NCI-H2227 (cell line): ENCODE data around the gene TMPRSS4.
"Not testable (repeated sequence)": the region's sequence is repeated elsewhere in the genome, so short reads cannot be mapped to it uniquely, and the experiment has no call there.

Source experiments
- DNase-seq: peaks from one replicate; lab custom pipeline; 2025; ENCODE audit not compliant: unreplicated experiment; lab: John Stamatoyannopoulos, UW

TMPRSS4 gene

DNA sequence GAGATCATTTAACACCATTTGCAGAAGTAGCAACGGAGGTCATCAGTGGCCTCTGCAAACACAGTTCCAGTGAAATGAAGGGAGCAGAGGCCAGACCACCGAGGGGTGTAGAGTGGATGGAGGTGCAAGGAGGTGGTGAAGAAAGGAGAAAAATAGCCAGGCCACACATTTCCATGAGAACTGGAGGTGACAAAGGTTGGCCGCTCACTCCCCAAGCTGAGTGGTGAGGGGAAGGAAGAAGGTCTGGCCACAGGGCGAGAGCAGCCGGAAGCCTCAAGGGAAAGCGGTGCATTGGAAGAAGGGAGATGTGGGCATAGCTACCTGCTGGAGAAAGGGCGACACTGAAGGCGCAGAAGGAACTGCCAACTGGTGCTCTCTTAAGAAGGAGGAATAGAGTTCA is 20.1 kb upstream of the TMPRSS4 start:
- DNase-seq = no peak

GRCh38 chr11:118057251-118058145 is 19.4 kb upstream of the TMPRSS4 start:
- DNase-seq = no peak

DNA sequence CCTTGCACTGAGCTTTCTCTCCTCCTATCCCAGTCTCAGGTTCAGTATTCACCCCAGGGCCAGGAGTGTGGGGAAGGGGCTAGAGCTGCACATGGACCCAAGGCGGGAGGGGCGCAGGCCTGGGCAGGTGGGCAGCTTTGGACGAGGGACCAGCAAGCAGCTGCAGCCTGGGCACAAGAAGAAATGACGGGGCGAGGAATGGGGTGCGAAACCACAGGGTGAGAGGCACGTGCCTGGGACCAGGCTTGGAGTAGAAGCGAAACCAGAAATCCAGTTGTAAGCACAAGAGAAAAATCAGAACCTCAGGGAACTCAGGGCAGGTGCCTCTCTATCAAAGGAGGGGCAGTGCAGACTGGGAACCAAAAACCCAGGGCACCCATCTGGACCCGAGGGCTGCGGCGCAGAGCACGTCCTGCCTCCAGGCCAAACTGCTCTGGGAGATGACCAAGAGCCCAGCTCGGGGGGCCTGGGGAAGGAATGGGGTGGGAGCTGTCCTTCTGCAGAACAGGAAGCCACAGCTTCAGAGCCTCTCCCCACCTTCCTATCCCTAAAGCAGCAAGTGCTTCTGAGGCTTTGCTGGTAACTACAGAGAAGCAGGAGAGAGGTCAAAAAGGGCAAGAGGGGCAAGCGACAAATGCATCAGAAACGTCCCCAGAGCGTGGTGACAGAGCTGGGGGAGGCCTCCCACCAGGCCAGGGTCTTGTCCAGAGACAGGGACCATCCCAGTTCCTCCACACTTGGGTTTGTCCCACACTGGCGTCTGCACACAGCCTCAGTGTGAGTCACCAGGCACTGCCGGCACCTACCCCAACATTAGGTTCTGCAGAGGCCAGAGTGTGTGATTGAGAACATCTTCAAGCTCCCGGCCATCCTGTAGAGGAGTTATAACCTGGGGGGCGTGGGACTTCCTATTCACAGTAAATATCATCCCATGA is 18.3 kb upstream of the TMPRSS4 start:
- no peak for DNase-seq

GRCh38 chr11:118059246-118059940 is 17.5 kb upstream of the TMPRSS4 start:
- DNase-seq = no peak

DNA sequence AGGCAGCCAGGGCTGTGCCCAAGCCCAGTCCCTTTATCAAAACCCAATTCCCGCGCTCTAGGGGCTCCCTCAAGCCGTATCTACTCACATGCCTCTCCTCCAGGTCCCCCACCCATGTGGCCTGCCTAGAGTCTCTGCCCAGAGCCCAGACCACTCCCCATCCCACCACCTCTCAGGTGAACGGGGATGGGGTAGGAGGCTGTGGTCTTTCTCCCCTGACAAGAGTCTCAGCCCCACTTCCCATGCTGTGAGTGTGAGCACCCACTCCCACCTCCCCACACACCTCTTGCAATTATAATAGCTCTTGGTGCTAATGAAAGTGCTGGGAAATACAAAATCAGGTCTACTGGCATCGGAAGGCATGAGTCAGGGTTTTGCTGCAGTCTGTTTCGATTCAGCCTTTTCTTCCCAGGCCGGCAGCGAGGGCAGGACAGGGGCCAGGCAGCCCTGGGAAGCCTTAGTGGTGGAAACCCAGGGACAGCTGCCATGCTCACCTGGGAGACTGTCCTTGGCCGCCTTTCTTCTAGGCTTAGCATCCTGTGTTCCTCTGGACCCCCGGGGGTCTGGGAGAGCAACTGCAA is 16.7 kb upstream of the TMPRSS4 start:
- DNase-seq = no peak

GRCh38 chr11:118060869-118061268 is 16.0 kb upstream of the TMPRSS4 start:
- no peak for DNase-seq

DNA sequence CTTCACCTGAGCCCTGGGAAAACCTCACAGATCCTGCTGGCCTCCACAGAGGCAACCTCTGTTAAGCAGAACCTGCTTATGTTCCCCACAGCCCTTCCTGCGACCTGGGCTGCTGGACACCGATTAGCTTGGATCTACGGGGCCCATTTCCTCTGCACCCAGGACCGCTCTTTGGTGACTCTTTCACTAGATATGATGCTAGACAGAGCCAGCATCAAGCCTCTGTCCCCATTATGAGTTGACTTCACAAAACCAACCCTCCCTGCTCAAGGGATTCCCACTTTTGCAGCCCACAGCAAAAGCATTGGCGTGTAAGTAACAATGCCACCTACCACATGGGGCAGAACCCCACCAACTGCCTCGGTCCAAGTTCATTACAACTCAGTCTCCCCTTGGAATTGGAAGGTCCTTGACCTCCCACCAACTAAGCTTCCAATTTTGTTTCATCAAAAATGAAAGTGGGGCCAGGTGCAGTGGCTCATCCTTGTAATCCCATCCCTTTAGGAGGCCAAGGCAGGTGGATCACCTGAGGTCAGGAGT is 15.2 kb upstream of the TMPRSS4 start:
- no peak for DNase-seq

- not testable (repeated sequence) for DNase-seq
These were observed 14.7 kb upstream of the TMPRSS4 start for GRCh38 chr11:118062181-118062580.

GRCh38 chr11:118062631-118063030 is 14.2 kb upstream of the TMPRSS4 start:
- not testable (repeated sequence) for DNase-seq

DNA sequence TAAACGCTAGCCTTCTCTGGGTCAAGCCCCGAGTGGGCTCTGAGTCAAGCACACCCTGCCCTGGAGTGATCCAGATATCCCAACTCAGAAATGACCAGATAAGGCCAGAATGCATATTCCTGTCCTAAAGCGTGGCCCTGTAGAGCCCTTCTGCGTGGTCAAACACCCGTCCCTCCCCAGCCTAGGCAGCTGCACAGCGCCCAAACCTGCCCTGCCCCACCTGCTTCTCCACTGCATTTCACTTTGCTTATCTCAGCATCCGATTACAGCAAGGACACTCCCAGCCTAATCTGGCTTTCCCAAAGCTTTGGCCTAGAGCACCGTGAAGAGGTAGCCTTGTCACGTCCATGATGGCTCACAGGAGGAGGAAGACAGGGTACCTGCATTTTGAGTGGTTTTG is 11.9 kb upstream of the TMPRSS4 start:
- DNase-seq = no peak

DNA sequence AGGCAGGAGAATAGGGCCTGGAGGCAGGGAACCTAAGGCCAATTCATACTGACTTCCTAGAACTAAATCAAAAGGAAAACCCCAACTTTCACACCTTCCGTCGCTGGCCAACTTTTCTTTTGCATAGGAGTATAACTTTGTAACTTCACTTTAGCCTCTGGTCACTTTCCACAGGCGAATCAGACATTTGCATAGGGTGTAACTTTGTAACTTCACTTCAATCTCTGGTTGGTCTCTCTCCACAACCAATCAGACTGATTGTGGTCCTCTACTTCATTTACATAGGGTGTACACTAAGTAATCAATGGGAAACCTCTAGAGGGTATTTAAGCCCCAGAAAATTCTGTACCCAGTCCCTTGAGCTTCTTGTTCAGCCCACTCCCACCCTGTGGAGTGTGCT is 11.5 kb upstream of the TMPRSS4 start:
- DNase-seq = no peak

GRCh38 chr11:118067006-118067405 is 9.9 kb upstream of the TMPRSS4 start:
- no peak for DNase-seq

DNA sequence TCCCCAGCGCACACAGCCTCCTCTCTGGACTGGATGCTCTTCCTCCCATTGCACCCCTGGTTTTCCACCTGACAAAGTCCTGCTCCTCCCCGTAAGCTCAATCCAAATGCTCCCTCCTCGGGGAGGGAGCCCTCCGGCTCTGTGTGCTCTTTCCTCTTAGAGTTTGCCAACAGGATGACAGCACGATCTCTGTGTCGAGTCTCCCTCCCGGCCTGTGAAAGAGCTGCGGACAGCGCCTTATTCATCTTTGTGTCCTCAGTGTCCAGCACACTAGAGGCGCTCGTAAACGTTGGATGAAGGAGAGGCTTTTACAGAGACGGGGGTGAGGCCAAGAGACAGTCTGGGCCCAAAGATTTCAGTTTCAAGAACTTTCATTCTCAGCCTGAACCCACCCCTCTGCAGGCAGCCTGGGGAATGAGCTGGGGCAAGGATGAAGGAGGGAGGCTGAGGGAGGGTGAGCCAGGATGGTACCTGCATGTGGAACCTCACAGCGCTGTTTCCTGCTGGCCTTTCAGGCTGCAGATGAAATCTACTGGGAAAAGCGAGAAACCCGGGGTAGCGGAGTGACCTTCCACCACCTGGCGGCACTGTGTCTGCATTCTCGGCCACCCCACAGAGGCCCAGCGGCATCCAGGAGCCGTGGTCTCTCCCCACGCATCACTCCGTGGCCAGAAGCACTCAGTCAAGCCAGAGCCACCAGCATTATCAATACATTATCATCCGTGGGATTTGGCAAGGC is 8.5 kb upstream of the TMPRSS4 start:
- DNase-seq = no peak

- no peak for DNase-seq
These were observed 7.8 kb upstream of the TMPRSS4 start for GRCh38 chr11:118068945-118069612.

GRCh38 chr11:118071416-118072030 is 5.4 kb upstream of the TMPRSS4 start:
- no peak for DNase-seq

DNA sequence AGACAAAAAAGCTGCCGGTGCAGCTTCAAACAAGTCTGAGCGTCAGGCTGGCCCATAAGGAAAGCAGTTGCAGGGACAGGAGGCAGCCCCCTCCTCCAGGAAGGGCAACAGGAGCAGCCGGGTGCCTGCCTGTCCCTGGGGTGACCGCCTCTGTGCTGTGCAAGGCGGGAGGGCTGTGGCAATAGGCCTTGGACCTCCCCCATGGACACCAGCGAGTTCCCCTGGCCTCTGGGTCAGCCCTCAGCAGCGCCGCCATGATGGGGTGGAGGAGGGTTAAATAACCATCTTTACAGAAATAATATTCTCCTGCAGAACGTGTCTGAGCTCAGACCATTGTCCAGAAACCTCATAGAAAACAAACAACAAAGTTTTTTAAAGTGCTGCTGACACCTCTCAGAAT is 3.3 kb upstream of the TMPRSS4 start:
- DNase-seq = no peak

GRCh38 chr11:118074091-118074685 is 2.7 kb upstream of the TMPRSS4 start:
- no peak for DNase-seq

GRCh38 chr11:118074785-118075184 is 2.1 kb upstream of the TMPRSS4 start:
- no peak for DNase-seq
